Cortex of kidney (tissue), 1 donor: Measurements from ENCODE around the gene SLC9A9.

ENCODE experiments used
- DNase-seq: peaks from one replicate; lab custom pipeline; 2025; lab: John Stamatoyannopoulos, UW

The SLC9A9 gene

GRCh38 chr3:143843587-143843986 is 4.7 kb downstream of the SLC9A9 start:
- no peak for DNase-seq

DNA sequence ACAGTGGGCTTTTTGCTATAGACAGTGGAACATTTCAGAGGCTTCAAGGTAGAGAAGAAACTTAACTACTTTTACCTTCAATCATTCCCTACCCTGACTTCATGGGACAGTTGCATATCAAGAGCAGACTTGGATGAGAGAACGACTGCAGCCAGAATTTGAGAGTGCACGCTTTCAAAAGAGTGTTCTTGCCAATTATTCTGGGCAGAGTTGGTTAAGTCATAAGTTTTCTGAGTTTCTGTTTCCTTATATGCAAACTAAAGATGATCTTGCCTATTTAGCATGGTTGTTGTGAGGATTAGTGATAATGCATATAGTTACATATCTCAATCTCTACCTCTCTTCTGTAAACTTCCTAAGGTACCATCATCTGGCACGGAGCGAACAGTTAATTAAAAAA is 7.6 kb downstream of the SLC9A9 start:
- DNase-seq: no peak

- no peak for DNase-seq
Measured at GRCh38 chr3:143839980-143840379, 8.3 kb downstream of the SLC9A9 start.

DNA sequence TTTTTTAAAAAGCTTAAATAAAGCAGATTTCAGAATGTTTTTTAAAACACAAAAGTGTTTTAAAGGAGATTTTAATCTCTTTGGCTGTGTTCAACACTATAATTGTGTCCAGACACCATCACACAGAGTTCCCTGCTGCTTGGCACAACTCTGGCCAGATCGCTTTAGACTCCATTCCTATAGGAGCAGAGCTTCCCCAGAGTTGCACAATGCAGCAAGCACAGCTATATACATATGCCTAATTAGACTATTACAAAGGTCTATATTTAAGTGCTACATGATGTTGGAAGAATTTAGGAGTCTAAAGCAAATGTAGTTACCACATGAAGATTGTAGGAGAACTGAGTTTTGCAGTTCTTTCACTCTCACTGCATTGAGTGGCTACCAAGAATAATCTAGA is 11.2 kb downstream of the SLC9A9 start:
- DNase-seq: no peak

DNA sequence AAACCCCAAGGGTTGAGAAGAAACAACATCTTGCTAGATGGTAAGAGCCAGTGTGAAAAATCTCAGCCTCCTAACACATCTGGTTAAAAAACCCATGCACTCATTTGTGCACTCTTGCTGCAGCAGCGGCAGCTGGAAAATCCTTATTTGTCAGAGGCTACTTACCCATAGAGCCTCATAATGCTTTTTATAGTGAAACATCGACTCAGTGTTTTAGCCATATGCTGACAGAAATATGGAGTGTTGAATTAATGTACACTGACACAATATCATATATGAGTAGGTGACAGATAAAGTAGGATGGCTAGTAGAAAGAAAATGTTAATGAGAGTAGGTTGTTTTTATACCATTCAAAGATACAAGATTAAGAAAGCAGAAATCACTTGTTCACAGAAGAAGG is 13.0 kb downstream of the SLC9A9 start:
- DNase-seq: no peak

DNA sequence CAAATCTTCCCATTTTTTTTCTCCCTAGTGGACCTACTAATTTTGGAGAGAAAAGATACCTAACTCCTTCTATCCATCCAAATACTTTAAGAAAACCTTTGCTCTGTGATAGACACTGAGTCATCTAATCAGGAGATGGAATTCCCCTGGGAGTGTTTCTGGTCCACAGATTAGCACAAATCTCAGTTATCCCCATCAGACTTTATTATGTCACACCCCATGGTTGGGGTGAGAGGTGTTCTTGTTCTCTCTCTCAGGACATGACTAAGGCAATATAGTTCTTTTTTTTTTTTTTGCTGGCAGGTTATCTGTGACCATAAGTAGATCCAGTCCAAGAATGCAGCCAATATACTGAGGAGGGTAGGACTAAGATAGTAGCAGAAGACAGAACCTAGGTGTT is 15.8 kb downstream of the SLC9A9 start:
- no peak for DNase-seq

- no peak for DNase-seq
Measured at GRCh38 chr3:143831994-143832393, 16.3 kb downstream of the SLC9A9 start.

GRCh38 chr3:143831208-143831607 is 17.1 kb downstream of the SLC9A9 start:
- no peak for DNase-seq

DNA sequence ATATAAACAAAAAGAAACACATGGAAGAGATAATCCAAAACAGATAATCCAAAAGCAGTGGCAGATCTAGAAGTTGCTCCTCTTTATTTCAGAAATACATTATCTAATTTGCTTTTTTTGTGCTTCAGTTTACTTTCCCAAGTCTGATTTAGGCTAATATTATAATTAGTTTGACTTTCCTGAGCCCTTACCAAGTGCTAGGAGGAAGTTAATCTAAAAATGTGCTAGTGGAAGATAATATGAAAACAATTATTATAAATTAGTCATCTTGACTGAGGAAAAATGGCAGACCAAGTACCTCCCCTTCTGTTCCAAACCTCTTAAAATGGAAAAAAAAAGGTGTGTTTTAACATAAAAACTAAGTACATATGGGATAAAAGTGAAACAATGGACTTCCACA is 17.5 kb downstream of the SLC9A9 start:
- DNase-seq: no peak

DNA sequence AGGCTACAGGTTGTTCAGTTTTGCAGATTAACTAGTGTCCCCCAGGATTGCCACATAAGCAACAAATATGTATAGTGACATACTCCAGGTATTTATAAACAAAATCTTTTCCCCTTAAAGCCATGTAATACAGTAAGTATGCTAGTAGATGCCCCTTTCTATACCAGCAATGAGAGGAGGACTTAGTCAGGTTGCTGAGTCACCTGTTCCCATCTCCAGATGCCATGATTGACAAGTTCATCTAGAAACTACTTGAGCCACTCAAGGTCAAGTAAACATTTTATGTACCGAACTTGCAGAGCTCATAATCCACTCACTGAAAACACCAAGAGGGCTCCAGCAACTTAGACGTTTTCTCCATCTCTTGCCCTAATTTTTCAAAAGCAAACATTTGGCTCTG is 18.2 kb downstream of the SLC9A9 start:
- DNase-seq: no peak

- no peak for DNase-seq
Measured at GRCh38 chr3:143827425-143827824, 20.8 kb downstream of the SLC9A9 start.

DNA sequence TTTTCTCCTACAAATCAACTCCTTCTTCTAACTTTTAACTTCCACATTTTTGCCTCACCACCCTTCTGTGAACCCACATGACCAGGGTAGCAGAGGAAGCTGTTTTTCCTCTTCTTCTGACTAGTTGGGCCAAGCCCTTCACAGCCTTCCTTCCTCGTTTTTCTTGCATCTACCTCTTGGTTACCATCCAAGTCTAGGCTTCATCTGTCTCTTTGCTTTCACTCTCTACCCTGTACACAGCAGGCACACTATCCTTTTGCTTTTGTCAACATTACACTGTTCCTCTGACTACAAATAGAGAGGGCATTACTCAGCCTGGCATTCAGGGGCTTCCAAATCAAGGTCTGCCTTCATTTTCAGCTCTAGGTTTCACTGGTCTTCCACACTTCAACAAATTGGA is 22.0 kb downstream of the SLC9A9 start:
- no peak for DNase-seq

DNA sequence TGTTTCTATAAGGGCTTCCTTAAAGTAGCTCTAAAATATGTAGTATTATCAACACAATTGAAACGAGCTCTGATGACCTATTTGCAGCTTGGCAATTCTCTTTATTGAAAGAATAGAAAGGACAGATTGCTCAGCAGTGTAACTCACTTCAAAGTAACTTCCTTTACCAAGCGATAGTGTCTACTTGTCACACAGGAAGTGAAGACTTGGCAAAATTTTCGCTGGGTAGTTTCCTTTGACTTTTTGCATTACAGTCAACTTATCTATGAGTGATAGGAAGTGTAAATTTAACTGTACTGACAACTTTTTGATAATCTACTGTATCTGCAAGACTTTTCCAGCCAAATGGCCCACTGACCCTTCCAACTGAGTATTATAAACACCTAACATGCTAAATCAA is 22.8 kb downstream of the SLC9A9 start:
- no peak for DNase-seq

GRCh38 chr3:143824735-143825385 is 23.4 kb downstream of the SLC9A9 start:
- DNase-seq: no peak

DNA sequence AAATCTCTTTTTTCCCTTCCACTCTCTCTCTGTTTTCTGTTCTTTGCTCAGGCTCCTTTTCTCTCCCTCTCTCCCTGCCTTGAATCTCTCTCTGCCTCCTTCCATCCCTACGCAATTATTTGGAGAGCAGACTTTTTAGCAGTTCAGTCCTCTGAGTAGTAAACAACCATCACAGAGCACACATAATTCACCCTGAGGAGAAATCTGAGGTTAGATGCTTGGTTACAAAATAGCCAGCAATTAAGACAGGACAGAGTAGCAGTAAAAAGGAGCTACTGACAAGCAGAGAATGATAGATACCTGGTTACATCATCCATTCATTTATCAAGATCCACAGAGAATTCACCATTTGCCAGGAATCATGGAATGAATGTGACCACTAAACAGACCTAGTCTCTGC is 25.5 kb downstream of the SLC9A9 start:
- DNase-seq: no peak

DNA sequence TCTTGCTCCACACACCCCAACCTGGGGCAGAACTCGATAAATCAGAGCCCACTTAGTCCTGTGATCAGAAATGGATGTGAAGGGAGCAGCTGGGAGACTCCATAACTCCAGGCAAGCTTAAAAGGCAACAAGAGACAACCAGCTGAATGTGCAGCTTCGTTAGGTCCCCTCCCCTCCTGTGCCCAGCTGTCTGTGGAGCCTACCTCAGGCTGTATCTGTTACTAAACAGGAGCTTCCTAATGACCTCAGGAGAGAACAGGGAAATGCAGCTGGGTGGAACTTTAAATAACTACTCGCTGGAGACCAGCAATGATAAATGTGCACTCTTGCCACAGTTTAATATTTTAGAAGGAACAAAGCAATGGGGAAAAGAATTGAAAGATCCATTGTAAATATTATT is 25.9 kb downstream of the SLC9A9 start:
- DNase-seq: no peak

DNA sequence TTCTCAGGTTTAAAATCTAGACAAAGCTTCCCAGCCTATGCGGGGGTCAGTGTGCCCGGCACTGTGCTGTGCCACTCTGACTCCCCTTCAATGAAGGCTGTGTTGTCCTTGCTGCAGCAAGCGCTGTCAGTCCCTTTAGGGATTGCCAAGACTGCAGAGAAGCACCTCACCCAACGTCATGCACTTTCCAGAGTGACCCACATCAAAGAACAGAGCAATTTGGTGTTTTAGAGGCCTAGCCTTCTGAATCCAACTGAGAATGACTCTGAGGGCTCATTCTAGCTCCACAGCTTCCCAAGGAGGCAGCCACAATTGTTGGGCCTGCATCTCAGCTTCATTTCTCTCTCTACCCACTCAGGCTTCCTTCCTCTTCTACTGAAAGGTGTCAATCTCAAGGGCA is 26.4 kb downstream of the SLC9A9 start:
- no peak for DNase-seq

DNA sequence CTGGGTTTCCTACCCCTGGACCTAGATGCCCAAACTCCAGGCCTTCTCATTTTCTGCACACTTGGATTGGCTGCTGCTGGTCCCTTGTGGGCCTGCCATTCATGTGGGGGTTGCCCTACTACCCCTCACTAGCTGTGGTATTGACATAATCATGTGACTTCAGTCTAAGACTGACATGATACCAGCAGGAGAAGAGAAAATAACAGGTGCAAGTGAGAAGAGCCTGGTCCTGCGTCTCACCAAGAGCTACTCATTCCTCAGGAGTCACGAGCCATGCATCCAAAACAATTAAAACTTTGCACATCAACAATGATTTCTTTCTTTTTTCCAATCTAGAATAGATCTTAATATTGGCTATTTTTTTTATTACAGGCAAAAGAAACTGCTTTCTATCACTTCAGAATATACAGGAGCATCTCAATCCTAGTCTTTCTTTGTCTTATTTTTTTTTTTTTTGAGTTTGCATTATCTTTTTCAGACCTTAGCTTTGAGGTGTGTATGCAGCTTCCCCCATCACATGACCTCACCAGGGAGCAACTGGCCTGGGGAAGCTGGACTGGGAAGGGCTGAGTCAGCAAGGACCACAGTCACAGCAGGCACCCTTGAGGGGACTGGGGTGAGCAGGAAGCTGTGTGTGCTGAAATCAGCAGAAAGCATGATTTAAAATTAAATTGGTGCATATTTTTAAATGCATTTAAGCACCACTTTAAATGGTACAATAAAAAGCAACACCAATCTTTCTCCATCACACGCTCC is 27.6 kb downstream of the SLC9A9 start:
- no peak for DNase-seq

GRCh38 chr3:143819890-143820289 is 28.4 kb downstream of the SLC9A9 start:
- DNase-seq: no peak

DNA sequence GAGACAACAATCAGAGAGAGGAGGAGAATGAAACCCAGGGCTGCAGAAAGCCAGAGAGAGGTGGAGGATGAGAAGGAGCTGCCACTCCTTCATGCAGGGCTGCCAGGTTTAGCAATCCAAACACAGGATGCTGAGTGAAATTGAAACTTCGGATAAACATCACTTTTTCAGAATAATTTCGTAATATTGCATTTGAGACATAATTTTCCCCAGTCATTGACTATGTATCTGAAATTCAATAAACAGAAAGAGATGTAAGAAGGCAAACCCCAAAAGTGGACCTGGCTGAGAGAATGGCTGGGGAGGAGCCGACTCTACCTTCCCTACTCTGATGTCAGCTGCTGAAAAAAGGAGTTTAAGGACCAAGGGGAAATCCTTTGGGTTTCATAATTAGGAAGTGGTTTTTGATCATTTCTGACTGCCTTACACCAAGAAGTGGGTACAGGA is 33.8 kb downstream of the SLC9A9 start:
- no peak for DNase-seq

GRCh38 chr3:143812481-143812880 is 35.8 kb downstream of the SLC9A9 start:
- DNase-seq: no peak

DNA sequence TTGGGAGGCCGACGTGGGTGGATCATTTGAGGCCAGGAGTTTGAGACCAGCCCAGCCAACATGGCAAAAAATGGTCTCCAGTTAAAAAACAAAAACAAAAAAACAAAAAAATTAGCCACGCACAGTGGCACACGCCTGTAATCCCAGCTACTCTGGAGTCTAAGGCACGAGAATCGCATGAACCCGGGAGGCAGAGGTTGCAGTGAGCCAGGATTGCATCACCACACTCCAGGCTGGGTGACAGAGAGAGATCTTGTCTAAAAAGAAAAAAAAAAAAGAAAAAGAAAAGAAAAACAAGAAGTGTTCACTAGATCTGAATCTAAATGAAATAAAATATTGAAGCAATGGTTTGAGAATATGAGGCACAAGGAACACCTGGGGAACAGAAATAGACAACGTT is 36.7 kb downstream of the SLC9A9 start:
- no peak for DNase-seq

DNA sequence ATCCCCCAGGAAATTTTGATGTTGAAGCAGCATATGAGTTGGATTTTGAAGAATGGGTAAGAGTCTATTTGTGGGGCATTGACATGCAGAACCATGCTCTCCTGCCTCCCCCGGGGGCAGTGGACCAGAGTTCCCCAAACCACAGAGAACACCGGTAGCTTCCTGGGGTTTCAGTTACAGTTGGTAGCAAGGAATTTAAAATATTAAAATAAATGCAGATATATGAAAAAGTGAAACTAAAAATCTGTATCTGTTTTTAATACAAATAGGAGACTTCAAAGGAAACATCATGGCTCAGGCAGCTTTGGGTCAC is 37.4 kb downstream of the SLC9A9 start:
- no peak for DNase-seq
